Keratinocyte (primary cell): Measurements from ENCODE around the gene KCNN3. TPM values are rescaled to one million over a fixed set of nuclear protein-coding genes. Genes with fewer than 3 reads are reported as not detected.

Source experiments
- DNase-seq: peaks from one replicate; pipeline ENCODE4 v3.0.0-alpha.2; 2011; ENCODE audit warnings: low read depth, missing footprints, low spot score
- FAIRE-seq: peaks from 2 replicates; lab custom pipeline; 2011; peaks lifted over from hg19 to GRCh38; lab: Jason Lieb, UNC
- H2AFZ ChIP-seq: 2 replicates; pipeline ENCODE4 v1.6.0; 2012; ENCODE audit warnings: low read length, control low read depth, inconsistent platforms; ENCODE audit not compliant: control insufficient read depth
- H3K27ac ChIP-seq: 2 replicates; pipeline ENCODE4 v1.5.1; 2011; ENCODE audit warnings: low read length; ENCODE audit not compliant: control insufficient read depth, insufficient read depth
- H3K27me3 ChIP-seq: 3 replicates; pipeline ENCODE4 v1.6.0; 2011; ENCODE audit warnings: low read length; ENCODE audit not compliant: control insufficient read depth, insufficient read depth; ENCODE audit errors: extremely low read depth
- H3K36me3 ChIP-seq, 2 experiments: 2 replicates in 1 of 2; 3 replicates in 1 of 2; pipeline ENCODE4 v1.5.1; 2011; ENCODE audit warnings: low read length in 2 of 2, mild to moderate bottlenecking in 1 of 2; ENCODE audit not compliant: control insufficient read depth in 2 of 2, insufficient read depth in 2 of 2; ENCODE audit errors: extremely low read depth in 1 of 2
- H3K4me1 ChIP-seq: 3 replicates; pipeline ENCODE4 v1.5.1; 2011; ENCODE audit warnings: low read length; ENCODE audit not compliant: control insufficient read depth, insufficient read depth; ENCODE audit errors: extremely low read depth
- H3K4me2 ChIP-seq: 3 replicates; pipeline ENCODE4 v1.6.0; 2011; ENCODE audit warnings: low read depth, low read length; ENCODE audit not compliant: control insufficient read depth, insufficient read depth; ENCODE audit errors: extremely low read depth
- H3K4me3 ChIP-seq, 3 experiments: fragments of 200-600 bp in 1 of 3; sonication (generic) in 1 of 3; 2 replicates in 2 of 3; 3 replicates in 1 of 3; pipeline ENCODE4 v1.5.1; 2011 to 2016; ENCODE audit warnings: low read length in 3 of 3, mild to moderate bottlenecking in 3 of 3, control low read depth in 2 of 3, inconsistent platforms in 1 of 3, low read depth in 1 of 3, mixed read lengths in 1 of 3, mixed run types in 1 of 3, moderate library complexity in 1 of 3; ENCODE audit not compliant: control insufficient read depth in 2 of 3, insufficient read depth in 2 of 3; ENCODE audit errors: extremely low read depth in 1 of 3
- H3K79me2 ChIP-seq: 2 replicates; pipeline ENCODE4 v1.6.0; 2012; ENCODE audit warnings: low read length; ENCODE audit not compliant: control insufficient read depth, insufficient read depth
- H3K9ac ChIP-seq: 3 replicates; pipeline ENCODE4 v1.6.0; 2011; ENCODE audit warnings: low read length; ENCODE audit not compliant: control insufficient read depth, insufficient read depth; ENCODE audit errors: extremely low read depth
- H3K9me1 ChIP-seq: 3 replicates; pipeline ENCODE4 v1.6.0; 2011; ENCODE audit warnings: low read length; ENCODE audit not compliant: control insufficient read depth, insufficient read depth; ENCODE audit errors: extremely low read depth
- H3K9me3 ChIP-seq: 2 replicates; pipeline ENCODE4 v1.5.1; 2012; ENCODE audit warnings: low read depth, low read length; ENCODE audit not compliant: control insufficient read depth
- H4K20me1 ChIP-seq: 3 replicates; pipeline ENCODE4 v1.6.0; 2011; ENCODE audit warnings: low read length; ENCODE audit not compliant: control insufficient read depth, insufficient read depth; ENCODE audit errors: extremely low read depth
- CTCF ChIP-seq, 3 experiments: IDR thresholded peaks in 1 of 3; conservative IDR thresholded peaks in 1 of 3; optimal IDR thresholded peaks in 1 of 3; 2 replicates in 2 of 3; 3 replicates in 1 of 3; pipeline versions ENCODE3 to v1.5.1; 2011; ENCODE audit warnings: low read length in 3 of 3, mild to moderate bottlenecking in 3 of 3, moderate library complexity in 2 of 3, control low read depth in 1 of 3, inconsistent platforms in 1 of 3; ENCODE audit not compliant: insufficient read depth in 2 of 3; ENCODE audit errors: extremely low read depth in 1 of 3
- EZH2 ChIP-seq: IDR thresholded peaks from one replicate; pipeline ENCODE4 v1.6.1; 2012; ENCODE audit warnings: inconsistent platforms, mild to moderate bottlenecking, low read length, moderate library complexity
- dilution Hi-C: fragments of 300-500 bp; cut with MboI; formaldehyde crosslinking; loops from one replicate; pipeline ENCODE4 v1.7.0; 2020; ENCODE audit warnings: low sequenced_read_pairs; ENCODE audit not compliant: extremely low pct_ligation_motif_present
- polyA plus RNA-seq, 5 experiments: library from polyadenylated mRNA; depleted of rRNA in 3 of 5; stranded (reverse) in 3 of 5; stranded (forward) in 1 of 5; unstranded in 1 of 5; fragments of >200 nt; gene quantifications; 1 replicate in 1 of 5; 2 replicates in 3 of 5; 3 replicates in 1 of 5; pipeline versions ENCODE4 v1.2.1 to v1.2.3, GENCODE V29; 2011 to 2012; ENCODE audit warnings: missing spikeins in 2 of 5, low read depth in 1 of 5, low replicate concordance in 1 of 5

The KCNN3 gene
- polyA plus RNA-seq, 1 donor (not counting 4 experiments of a cell fraction or from before 2014, with no cell fraction given) = 0.05 TPM

GRCh38 chr1:154764181-154764580, 105.9 kb downstream of the KCNN3 start:
- no peak overlapping the region for H3K4me2 ChIP-seq
- peaks cover 25% of the 10 kb centered on the region for H3K27me3 ChIP-seq
- no peak for TF ChIP-seq CTCF (optimal IDR thresholded peaks at IDR 0.05 in 1 of 3, IDR thresholded peaks at IDR 0.05 in 1 of 3, conservative IDR thresholded peaks at IDR 0.05 in 1 of 3; ENCODE audit: extremely low read depth in 1 of 3, insufficient read depth in 2 of 3, low read length in 3 of 3)
- TF ChIP-seq EZH2 = no peak
- H3K9ac ChIP-seq = no peak overlapping the region
- H3K4me3 ChIP-seq = no peak overlapping the region
- H3K9me1 ChIP-seq = no peaks in the 10 kb centered on the region
- H4K20me1 ChIP-seq = no peaks in the 10 kb centered on the region
- no peaks in the 10 kb centered on the region for H3K9me3 ChIP-seq
- no peak for DNase-seq
- no peak overlapping the region for H2AFZ ChIP-seq
- no peaks in the 10 kb centered on the region for H3K36me3 ChIP-seq
- no peaks in the 10 kb centered on the region for H3K79me2 ChIP-seq
- dilution Hi-C loops = no loop called here
- no peak overlapping the region for H3K27ac ChIP-seq
- H3K4me1 ChIP-seq = peaks cover 5% of the 10 kb centered on the region
- FAIRE-seq = no peak

GRCh38 chr1:154760469-154760933, 109.6 kb downstream of the KCNN3 start:
- Histone ChIP-seq H3K4me3 (peak overlapping the region; percentile 0 to 33 (median 26)), H2AFZ (peak overlapping the region; percentile 35), H3K9ac (no peak overlapping the region), H4K20me1 (no peaks in the 10 kb centered on the region), H3K4me1 (peaks cover 5% of the 10 kb centered on the region), H3K9me1 (no peaks in the 10 kb centered on the region), H3K27me3 (peaks cover 27% of the 10 kb centered on the region), H3K4me2 (peak overlapping the region; percentile 57), H3K79me2 (no peaks in the 10 kb centered on the region), H3K27ac (no peak overlapping the region), H3K9me3 (no peaks in the 10 kb centered on the region), H3K36me3 (no peaks in the 10 kb centered on the region)
- FAIRE-seq = no peak
- no peak for DNase-seq
- peak; percentile 41 to 81 (median 74) for TF ChIP-seq CTCF (optimal IDR thresholded peaks at IDR 0.05 in 1 of 3, IDR thresholded peaks at IDR 0.05 in 1 of 3, conservative IDR thresholded peaks at IDR 0.05 in 1 of 3; ENCODE audit: extremely low read depth in 1 of 3, insufficient read depth in 2 of 3, low read length in 3 of 3)
- no peak for TF ChIP-seq EZH2
- dilution Hi-C loops = no loop called here
